Spleen (tissue), 3 donors: ENCODE measurements around the gene NOTCH4.

Experiments used
- POLR2A ChIP-seq, 3 donors: fragments of 450-650 bp; IDR thresholded peaks; one replicate each; pipeline ENCODE4 v1.5.1; 2017; ENCODE audit warnings: antibody characterized with exemption in 3 of 3, mild to moderate bottlenecking in 1 of 3
- POLR2AphosphoS5 ChIP-seq, 3 donors: sonication (generic); formaldehyde crosslinking; IDR thresholded peaks; one replicate each; pipeline ENCODE4 v1.5.1; 2017; ENCODE audit warnings: antibody characterized with exemption in 3 of 3

DNA sequence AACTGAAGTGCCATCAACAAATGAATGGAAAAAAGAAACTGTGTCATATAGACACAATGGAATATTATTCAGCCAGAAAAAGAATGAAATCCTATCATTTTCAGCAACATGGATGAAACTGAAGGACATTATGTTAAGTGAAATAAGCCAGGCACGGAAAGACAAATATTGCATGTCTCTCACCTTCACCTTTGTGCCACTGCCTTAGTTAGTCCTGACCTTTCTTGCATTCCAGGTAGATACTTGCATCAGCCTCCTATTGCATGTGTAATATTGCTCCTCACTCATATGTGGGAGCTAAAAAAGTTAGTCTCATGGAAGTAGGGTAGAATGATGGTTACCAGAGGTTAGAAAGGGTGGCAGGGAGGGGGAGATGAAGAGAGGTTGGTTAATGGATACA is 14.9 kb downstream of the NOTCH4 start:
- TF ChIP-seq POLR2A (IDR thresholded peaks at IDR 0.05) = no peak
- TF ChIP-seq POLR2AphosphoS5 (IDR thresholded peaks at IDR 0.05) = no peak
